Measurements from ENCODE around the gene CTDNEP1.

The CTDNEP1 gene

GRCh38 chr17:7292729-7293128 is 41.2 kb upstream of the CTDNEP1 start:
- Histone ChIP-seq H3K4me1 (ENCODE audit: insufficient read depth, low read length, poor library complexity, severe bottlenecking) (peaks cover 7% of the 10 kb centered on the region), H3F3A (ENCODE audit: low read depth) (no peaks in the 10 kb centered on the region), H3K36me3 (ENCODE audit: insufficient read depth, low read length) (no peaks in the 10 kb centered on the region), H3K27me3 (ENCODE audit: insufficient read depth, low read length, poor library complexity, severe bottlenecking) (no peaks in the 10 kb centered on the region), H2AFZ (ENCODE audit: low read length) (no peak overlapping the region), H3K9me3 (ENCODE audit: insufficient read depth, low read depth, low read length) (no peaks in the 10 kb centered on the region), H3K79me2 (ENCODE audit: insufficient read depth, low read length) (no peaks in the 10 kb centered on the region), H4K20me1 (ENCODE audit: insufficient read depth, low read length, poor library complexity, severe bottlenecking) (no peaks in the 10 kb centered on the region), H3K9ac (ENCODE audit: low read depth, low read length, poor library complexity, severe bottlenecking) (no peak overlapping the region), H3K4me2 (ENCODE audit: low read depth, low read length, poor library complexity, severe bottlenecking) (no peak overlapping the region), H3K9me2 (replicated peaks; ENCODE audit: low read depth, low read length) (no peaks in the 10 kb centered on the region), H3K4me3 (ENCODE audit: low read length, poor library complexity, severe bottlenecking) (no peak overlapping the region)
- TF ChIP-seq CTCF (conservative IDR thresholded peaks at IDR 0.05; ENCODE audit: low read length) = no peak
- no peak for TF ChIP-seq EZH2phosphoT487 (IDR thresholded peaks at IDR 0.05; ENCODE audit: borderline replicate concordance)

- Histone ChIP-seq H3K9me3 (ENCODE audit: insufficient read depth, low read depth, low read length) (no peaks in the 10 kb centered on the region), H3K9me2 (replicated peaks; ENCODE audit: low read depth, low read length) (no peaks in the 10 kb centered on the region), H3K27me3 (ENCODE audit: insufficient read depth, low read length, poor library complexity, severe bottlenecking) (no peaks in the 10 kb centered on the region), H3F3A (ENCODE audit: low read depth) (no peaks in the 10 kb centered on the region), H3K4me1 (ENCODE audit: insufficient read depth, low read length, poor library complexity, severe bottlenecking) (peaks cover 7% of the 10 kb centered on the region), H3K79me2 (ENCODE audit: insufficient read depth, low read length) (no peaks in the 10 kb centered on the region), H3K4me2 (ENCODE audit: low read depth, low read length, poor library complexity, severe bottlenecking) (no peak overlapping the region), H3K36me3 (ENCODE audit: insufficient read depth, low read length) (no peaks in the 10 kb centered on the region), H3K9ac (ENCODE audit: low read depth, low read length, poor library complexity, severe bottlenecking) (no peak overlapping the region), H3K4me3 (ENCODE audit: low read length, poor library complexity, severe bottlenecking) (no peak overlapping the region), H4K20me1 (ENCODE audit: insufficient read depth, low read length, poor library complexity, severe bottlenecking) (no peaks in the 10 kb centered on the region), H2AFZ (ENCODE audit: low read length) (no peak overlapping the region)
- no peak for TF ChIP-seq EZH2phosphoT487 (IDR thresholded peaks at IDR 0.05; ENCODE audit: borderline replicate concordance)
- TF ChIP-seq CTCF (conservative IDR thresholded peaks at IDR 0.05; ENCODE audit: low read length) = no peak
Measured at GRCh38 chr17:7292194-7292593, 40.7 kb upstream of the CTDNEP1 start.

GRCh38 chr17:7290685-7291084 is 39.2 kb upstream of the CTDNEP1 start:
- H3K9me2 ChIP-seq (replicated peaks; ENCODE audit: low read depth, low read length) = no peaks in the 10 kb centered on the region
- no peak overlapping the region for H3K9ac ChIP-seq (ENCODE audit: low read depth, low read length, poor library complexity, severe bottlenecking)
- H3K27me3 ChIP-seq (ENCODE audit: insufficient read depth, low read length, poor library complexity, severe bottlenecking) = no peaks in the 10 kb centered on the region
- no peak overlapping the region for H3K4me3 ChIP-seq (ENCODE audit: low read length, poor library complexity, severe bottlenecking)
- TF ChIP-seq CTCF (conservative IDR thresholded peaks at IDR 0.05; ENCODE audit: low read length) (no peak), EZH2phosphoT487 (IDR thresholded peaks at IDR 0.05; ENCODE audit: borderline replicate concordance) (no peak)
- H3K4me2 ChIP-seq (ENCODE audit: low read depth, low read length, poor library complexity, severe bottlenecking) = no peak overlapping the region
- no peaks in the 10 kb centered on the region for H3F3A ChIP-seq (ENCODE audit: low read depth)
- H3K4me1 ChIP-seq (ENCODE audit: insufficient read depth, low read length, poor library complexity, severe bottlenecking) = no peaks in the 10 kb centered on the region
- H3K79me2 ChIP-seq (ENCODE audit: insufficient read depth, low read length) = no peaks in the 10 kb centered on the region
- no peaks in the 10 kb centered on the region for H3K9me3 ChIP-seq (ENCODE audit: insufficient read depth, low read depth, low read length)
- H2AFZ ChIP-seq (ENCODE audit: low read length) = no peak overlapping the region
- no peaks in the 10 kb centered on the region for H3K36me3 ChIP-seq (ENCODE audit: insufficient read depth, low read length)
- H4K20me1 ChIP-seq (ENCODE audit: insufficient read depth, low read length, poor library complexity, severe bottlenecking) = no peaks in the 10 kb centered on the region

Measured in Loucy (cell line).